Right lobe of liver (tissue), 4 donors: ENCODE results near the gene GPC6.

ENCODE experiments used
- POLR2A ChIP-seq: fragments of 450-650 bp; IDR thresholded peaks from one replicate; pipeline ENCODE4 v1.6.1; 2017; ENCODE audit warnings: antibody characterized with exemption, mild to moderate bottlenecking
- TF ChIP-seq, protein P1 (sequence below), 4 donors: fragments of 200-600 bp in 3 of 4; fragments of 450-650 bp in 1 of 4; IDR thresholded peaks; one replicate each; pipeline versions ENCODE4 v1.5.1 to v1.8.0; 2016 to 2022; ENCODE audit warnings: antibody characterized with exemption in 4 of 4, mild to moderate bottlenecking in 2 of 4
- donor health status: DM: no; HTN: no; CAD: no.
- donor health status: DM: no; HTN: no; CAD: no.
- donor health status: DM: no; HTN: yes; CAD: no.

DNA sequence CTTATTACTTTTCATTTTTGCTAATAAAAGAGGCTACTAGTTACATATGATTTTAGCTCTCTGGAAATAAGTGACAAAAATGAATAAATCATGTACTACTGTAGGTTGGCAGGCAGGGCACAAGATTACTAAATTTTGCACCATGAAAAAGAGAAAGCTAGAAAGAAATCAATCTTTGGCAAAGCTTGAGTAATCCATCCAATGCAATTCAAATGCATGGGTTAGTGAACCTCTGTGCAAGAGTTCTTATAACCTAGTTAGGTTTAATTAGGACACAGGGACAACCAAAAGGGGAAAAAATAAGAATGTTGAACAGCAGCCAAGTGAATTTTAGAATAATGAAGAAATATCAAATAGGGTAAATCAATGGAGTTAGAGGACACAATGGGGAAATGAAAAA lies 947.4 kb downstream of the GPC6 start:
- TF ChIP-seq, protein P1, sequence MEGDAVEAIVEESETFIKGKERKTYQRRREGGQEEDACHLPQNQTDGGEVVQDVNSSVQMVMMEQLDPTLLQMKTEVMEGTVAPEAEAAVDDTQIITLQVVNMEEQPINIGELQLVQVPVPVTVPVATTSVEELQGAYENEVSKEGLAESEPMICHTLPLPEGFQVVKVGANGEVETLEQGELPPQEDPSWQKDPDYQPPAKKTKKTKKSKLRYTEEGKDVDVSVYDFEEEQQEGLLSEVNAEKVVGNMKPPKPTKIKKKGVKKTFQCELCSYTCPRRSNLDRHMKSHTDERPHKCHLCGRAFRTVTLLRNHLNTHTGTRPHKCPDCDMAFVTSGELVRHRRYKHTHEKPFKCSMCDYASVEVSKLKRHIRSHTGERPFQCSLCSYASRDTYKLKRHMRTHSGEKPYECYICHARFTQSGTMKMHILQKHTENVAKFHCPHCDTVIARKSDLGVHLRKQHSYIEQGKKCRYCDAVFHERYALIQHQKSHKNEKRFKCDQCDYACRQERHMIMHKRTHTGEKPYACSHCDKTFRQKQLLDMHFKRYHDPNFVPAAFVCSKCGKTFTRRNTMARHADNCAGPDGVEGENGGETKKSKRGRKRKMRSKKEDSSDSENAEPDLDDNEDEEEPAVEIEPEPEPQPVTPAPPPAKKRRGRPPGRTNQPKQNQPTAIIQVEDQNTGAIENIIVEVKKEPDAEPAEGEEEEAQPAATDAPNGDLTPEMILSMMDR (IDR thresholded peaks at IDR 0.05) = peak in 1 of 4 donors; percentile 9
- TF ChIP-seq POLR2A = no peak
